ENCODE results near the gene RGS7BP.
"Not testable (repeated sequence)": the region's sequence is repeated elsewhere in the genome, so short reads cannot be mapped to it uniquely, and the experiment has no call there.

Gene RGS7BP

GRCh38 chr5:64505769-64506566, at the start of gene RGS7BP:
TSS of gene RGS7BP (plus strand) at chr5:64506015. CDS start at chr5:64506625, 610 bp downstream.
- no peak for FAIRE-seq

GRCh38 chr5:64457846-64458245, 48.0 kb upstream of the RGS7BP start:
- no peak for FAIRE-seq

GRCh38 chr5:64458948-64459347, 46.9 kb upstream of the RGS7BP start:
- FAIRE-seq = no peak

GRCh38 chr5:64462391-64462790, 43.4 kb upstream of the RGS7BP start:
- FAIRE-seq = no peak

- no peak for FAIRE-seq
Measured at GRCh38 chr5:64486163-64486562, 19.7 kb upstream of the RGS7BP start.

- no peak for FAIRE-seq
Measured at GRCh38 chr5:64487283-64487682, 18.5 kb upstream of the RGS7BP start.

GRCh38 chr5:64489857-64490256, 16.0 kb upstream of the RGS7BP start:
- no peak for FAIRE-seq

- FAIRE-seq = no peak
Measured at GRCh38 chr5:64497386-64497785, 8.4 kb upstream of the RGS7BP start.

GRCh38 chr5:64502196-64502595, 3.6 kb upstream of the RGS7BP start:
- FAIRE-seq = no peak

- no peak for FAIRE-seq
Measured at GRCh38 chr5:64506567-64507263, 900 bp downstream of the RGS7BP start.

GRCh38 chr5:64507264-64507605, 1.4 kb downstream of the RGS7BP start:
- no peak for FAIRE-seq

- FAIRE-seq = no peak
Measured at GRCh38 chr5:64509828-64510227, 4.0 kb downstream of the RGS7BP start.

- no peak for FAIRE-seq
Measured at GRCh38 chr5:64513492-64513891, 7.7 kb downstream of the RGS7BP start.

GRCh38 chr5:64514612-64515011, 8.8 kb downstream of the RGS7BP start:
- no peak for FAIRE-seq

GRCh38 chr5:64516216-64516615, 10.4 kb downstream of the RGS7BP start:
- FAIRE-seq = no peak

GRCh38 chr5:64518793-64519192, 13.0 kb downstream of the RGS7BP start:
- FAIRE-seq = no peak

GRCh38 chr5:64519263-64519662, 13.4 kb downstream of the RGS7BP start:
- no peak for FAIRE-seq

- no peak for FAIRE-seq
Measured at GRCh38 chr5:64526734-64527439, 21.1 kb downstream of the RGS7BP start.

- no peak for FAIRE-seq
Measured at GRCh38 chr5:64530076-64530475, 24.3 kb downstream of the RGS7BP start.

GRCh38 chr5:64532212-64532611, 26.4 kb downstream of the RGS7BP start:
- FAIRE-seq = no peak

- FAIRE-seq = no peak
Measured at GRCh38 chr5:64532657-64533056, 26.8 kb downstream of the RGS7BP start.

- FAIRE-seq = no peak
Measured at GRCh38 chr5:64534033-64534432, 28.2 kb downstream of the RGS7BP start.

- no peak for FAIRE-seq
Measured at GRCh38 chr5:64557911-64558310, 52.1 kb downstream of the RGS7BP start.

GRCh38 chr5:64558641-64559040, 52.8 kb downstream of the RGS7BP start:
- not testable (repeated sequence) for FAIRE-seq

Data from G401.6 (cell line).